ENCODE results near the gene RINT1. TPM values are rescaled to one million over a fixed set of nuclear protein-coding genes. Genes with fewer than 3 reads are reported as not detected.

Gene RINT1
- total RNA-seq, 1 experiment from 2014 or later: 26.6 TPM

GRCh38 chr7:105571891-105572290, 39.9 kb downstream of the RINT1 start:
- no peak for ATAC-seq
- TF ChIP-seq STAT6 (CRISPR knock-in tag; conservative IDR thresholded peaks at IDR 0.05; ENCODE audit: low read depth) (no peak), JAZF1 (CRISPR knock-in tag; IDR thresholded peaks at IDR 0.05) (no peak), USF2 (CRISPR knock-in tag; IDR thresholded peaks at IDR 0.05) (no peak), FOXP4 (CRISPR knock-in tag; IDR thresholded peaks at IDR 0.05) (no peak), KAT7 (CRISPR knock-in tag; IDR thresholded peaks at IDR 0.05; ENCODE audit: borderline replicate concordance) (no peak), ZNF423 (CRISPR knock-in tag; IDR thresholded peaks at IDR 0.05) (no peak), ETV6 (CRISPR knock-in tag; IDR thresholded peaks at IDR 0.05) (no peak)
- TF ChIP-seq, protein P1, sequence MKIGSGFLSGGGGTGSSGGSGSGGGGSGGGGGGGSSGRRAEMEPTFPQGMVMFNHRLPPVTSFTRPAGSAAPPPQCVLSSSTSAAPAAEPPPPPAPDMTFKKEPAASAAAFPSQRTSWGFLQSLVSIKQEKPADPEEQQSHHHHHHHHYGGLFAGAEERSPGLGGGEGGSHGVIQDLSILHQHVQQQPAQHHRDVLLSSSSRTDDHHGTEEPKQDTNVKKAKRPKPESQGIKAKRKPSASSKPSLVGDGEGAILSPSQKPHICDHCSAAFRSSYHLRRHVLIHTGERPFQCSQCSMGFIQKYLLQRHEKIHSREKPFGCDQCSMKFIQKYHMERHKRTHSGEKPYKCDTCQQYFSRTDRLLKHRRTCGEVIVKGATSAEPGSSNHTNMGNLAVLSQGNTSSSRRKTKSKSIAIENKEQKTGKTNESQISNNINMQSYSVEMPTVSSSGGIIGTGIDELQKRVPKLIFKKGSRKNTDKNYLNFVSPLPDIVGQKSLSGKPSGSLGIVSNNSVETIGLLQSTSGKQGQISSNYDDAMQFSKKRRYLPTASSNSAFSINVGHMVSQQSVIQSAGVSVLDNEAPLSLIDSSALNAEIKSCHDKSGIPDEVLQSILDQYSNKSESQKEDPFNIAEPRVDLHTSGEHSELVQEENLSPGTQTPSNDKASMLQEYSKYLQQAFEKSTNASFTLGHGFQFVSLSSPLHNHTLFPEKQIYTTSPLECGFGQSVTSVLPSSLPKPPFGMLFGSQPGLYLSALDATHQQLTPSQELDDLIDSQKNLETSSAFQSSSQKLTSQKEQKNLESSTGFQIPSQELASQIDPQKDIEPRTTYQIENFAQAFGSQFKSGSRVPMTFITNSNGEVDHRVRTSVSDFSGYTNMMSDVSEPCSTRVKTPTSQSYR (CRISPR knock-in tag; IDR thresholded peaks at IDR 0.05): no peak
- Mint-ChIP-seq H3K36me3 (peaks cover 14% of the 10 kb centered on the region), H3K27me3 (ENCODE audit: low read depth) (no peaks in the 10 kb centered on the region), H3K4me1 (no peaks in the 10 kb centered on the region), H3K9me3 (peaks cover 4% of the 10 kb centered on the region), H3K27ac (no peak overlapping the region), H3K4me3 (no peak overlapping the region)
- CTCF ChIA-PET: interaction anchor here (2.2 kb wide), 1 partner anchor 40 kb away, joined by 7 read pairs; the partner anchor contains the start of gene RINT1
- DNase-seq (ENCODE audit: low spot score): no peak
- POLR2A ChIA-PET: no interaction called here

DNA sequence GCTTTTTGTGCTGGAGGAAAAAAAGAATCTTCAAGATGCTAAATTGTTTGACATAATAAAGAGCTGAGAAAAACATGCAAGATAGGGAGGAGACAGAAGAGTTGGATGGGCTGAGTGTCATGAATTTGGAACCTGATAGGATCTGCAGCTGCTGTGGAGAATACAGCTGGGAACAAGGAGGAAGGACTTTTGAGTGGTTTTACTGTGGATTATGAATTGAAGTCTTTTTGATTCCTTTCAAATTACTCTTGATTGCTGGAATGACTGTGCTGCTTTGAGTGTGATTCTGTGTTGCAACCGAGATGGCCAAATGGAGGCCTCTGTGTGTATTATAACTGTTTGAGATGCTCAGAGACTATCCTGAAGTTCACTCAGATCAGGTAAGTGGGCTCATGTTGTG, 45.2 kb downstream of the RINT1 start:
- no peak for DNase-seq (ENCODE audit: low spot score)
- TF ChIP-seq ETV6 (CRISPR knock-in tag; IDR thresholded peaks at IDR 0.05) (no peak), SP1 (CRISPR knock-in tag; conservative IDR thresholded peaks at IDR 0.05) (no peak), ZNF232 (CRISPR knock-in tag; IDR thresholded peaks at IDR 0.05) (no peak), ZBTB21 (CRISPR knock-in tag; IDR thresholded peaks at IDR 0.05; ENCODE audit: borderline replicate concordance) (no peak), ZNF138 (CRISPR knock-in tag; conservative IDR thresholded peaks at IDR 0.05) (no peak)
- TF ChIP-seq, protein P2, sequence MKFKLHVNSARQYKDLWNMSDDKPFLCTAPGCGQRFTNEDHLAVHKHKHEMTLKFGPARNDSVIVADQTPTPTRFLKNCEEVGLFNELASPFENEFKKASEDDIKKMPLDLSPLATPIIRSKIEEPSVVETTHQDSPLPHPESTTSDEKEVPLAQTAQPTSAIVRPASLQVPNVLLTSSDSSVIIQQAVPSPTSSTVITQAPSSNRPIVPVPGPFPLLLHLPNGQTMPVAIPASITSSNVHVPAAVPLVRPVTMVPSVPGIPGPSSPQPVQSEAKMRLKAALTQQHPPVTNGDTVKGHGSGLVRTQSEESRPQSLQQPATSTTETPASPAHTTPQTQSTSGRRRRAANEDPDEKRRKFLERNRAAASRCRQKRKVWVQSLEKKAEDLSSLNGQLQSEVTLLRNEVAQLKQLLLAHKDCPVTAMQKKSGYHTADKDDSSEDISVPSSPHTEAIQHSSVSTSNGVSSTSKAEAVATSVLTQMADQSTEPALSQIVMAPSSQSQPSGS (CRISPR knock-in tag; IDR thresholded peaks at IDR 0.05; ENCODE audit: borderline replicate concordance, low read depth): no peak
- Mint-ChIP-seq H3K4me1 (peaks cover 18% of the 10 kb centered on the region), H3K27me3 (ENCODE audit: low read depth) (no peaks in the 10 kb centered on the region), H3K36me3 (peaks cover 2% of the 10 kb centered on the region; the same call in 1 of the 2 replicates), H3K4me3 (no peak overlapping the region), H3K9me3 (peaks cover 7% of the 10 kb centered on the region), H3K27ac (no peak overlapping the region)
- ATAC-seq: no peak
- ChIA-PET POLR2A (no interaction called here), CTCF (interaction anchor here (0.7 kb wide), 1 partner anchor 470 kb away, joined by 3 read pairs; no protein-coding TSS in a partner anchor)

Measured in WTC11 (cell line).